T-helper 17 cell (primary cell): Measurements from ENCODE around the gene SPARC. TPM values are rescaled to one million over a fixed set of nuclear protein-coding genes. Genes with fewer than 3 reads are reported as not detected.
A peak's percentile ranks its signal among the peaks of the same experiment; 100 is the strongest.

ENCODE experiments used
- ATAC-seq: fragments of 150-1000 bp; cut with Tn5 transposase; 2 replicates; pipeline ENCODE4 v1.10.0; 2021; ENCODE audit warnings: mild to moderate bottlenecking, moderate library complexity
- DNase-seq, 3 donors: peaks; one replicate each; pipeline versions ENCODE4 v3.0.0 to v3.0.0-alpha.2; 2020 to 2021
- H3K9me3 ChIP-seq: one replicate; pipeline ENCODE4 v1.7.0; 2013; ENCODE audit warnings: low read length, mild to moderate bottlenecking; ENCODE audit not compliant: control insufficient read depth, poor library complexity, severe bottlenecking
- H3K27ac Mint-ChIP-seq: one replicate; pipeline ENCODE4 v1.8.0; 2022; ENCODE audit warnings: mild to moderate bottlenecking, moderate library complexity, mixed read lengths
- H3K27me3 Mint-ChIP-seq: one replicate; pipeline ENCODE4 v1.8.0; 2022; ENCODE audit warnings: mixed read lengths
- H3K36me3 Mint-ChIP-seq: one replicate; pipeline ENCODE4 v1.8.0; 2022; ENCODE audit warnings: low read depth, mixed read lengths
- H3K4me1 Mint-ChIP-seq: one replicate; pipeline ENCODE4 v1.8.0; 2022; ENCODE audit warnings: mild to moderate bottlenecking, mixed read lengths
- H3K4me3 Mint-ChIP-seq: one replicate; pipeline ENCODE4 v1.8.0; 2022; ENCODE audit warnings: mild to moderate bottlenecking, moderate library complexity, mixed read lengths
- total RNA-seq, 4 donors: library from RNA in 2 of 4; stranded (reverse) in 2 of 4; gene quantifications; one replicate each; pipeline ENCODE4 v1.2.3 and lab custom pipeline; 2022 to 2026

Gene SPARC
- total RNA-seq, 2 donors from 2014 or later = 12.5 to 494 TPM

GRCh38 chr5:151657114-151657513, 29.6 kb downstream of the SPARC start:
- H3K9me3 ChIP-seq = no peaks in the 10 kb centered on the region
- Mint-ChIP-seq H3K27me3 (peaks cover 52% of the 10 kb centered on the region), H3K27ac (no peak overlapping the region), H3K4me3 (no peak overlapping the region), H3K36me3 (peaks cover 2% of the 10 kb centered on the region), H3K4me1 (peaks cover 2% of the 10 kb centered on the region)
- no peak for DNase-seq
- no peak for ATAC-seq

- Mint-ChIP-seq H3K27ac (no peak overlapping the region), H3K36me3 (peaks cover 2% of the 10 kb centered on the region), H3K4me3 (no peak overlapping the region), H3K27me3 (peaks cover 51% of the 10 kb centered on the region), H3K4me1 (peaks cover 4% of the 10 kb centered on the region)
- no peak for DNase-seq
- no peak for ATAC-seq
- H3K9me3 ChIP-seq = no peaks in the 10 kb centered on the region
These were observed 30.4 kb downstream of the SPARC start for GRCh38 chr5:151656311-151656710.

GRCh38 chr5:151651997-151652645, 34.6 kb downstream of the SPARC start:
- DNase-seq (peak; percentile 37 to 56 (median 54)), ATAC-seq (peak; percentile 95)
- H3K9me3 ChIP-seq = no peaks in the 10 kb centered on the region
- no peak overlapping the region for H3K4me3 Mint-ChIP-seq
- H3K27me3 Mint-ChIP-seq = peaks cover 31% of the 10 kb centered on the region
- H3K27ac Mint-ChIP-seq = no peak overlapping the region
- H3K36me3 Mint-ChIP-seq = peaks cover 2% of the 10 kb centered on the region
- peaks cover 2% of the 10 kb centered on the region for H3K4me1 Mint-ChIP-seq

- H3K9me3 ChIP-seq = no peaks in the 10 kb centered on the region
- Mint-ChIP-seq H3K27ac (no peak overlapping the region), H3K36me3 (peaks cover 2% of the 10 kb centered on the region), H3K4me1 (peaks cover 2% of the 10 kb centered on the region), H3K4me3 (no peak overlapping the region), H3K27me3 (peaks cover 26% of the 10 kb centered on the region)
- no peak for DNase-seq
- no peak for ATAC-seq
These were observed 37.7 kb downstream of the SPARC start for GRCh38 chr5:151648988-151649387.

GRCh38 chr5:151648089-151648488, 38.6 kb downstream of the SPARC start:
- peaks cover 2% of the 10 kb centered on the region for H3K4me1 Mint-ChIP-seq
- no peaks in the 10 kb centered on the region for H3K9me3 ChIP-seq
- H3K4me3 Mint-ChIP-seq = no peak overlapping the region
- no peak for DNase-seq
- H3K27ac Mint-ChIP-seq = no peak overlapping the region
- H3K36me3 Mint-ChIP-seq = peaks cover under 1% of the 10 kb centered on the region
- ATAC-seq = no peak
- H3K27me3 Mint-ChIP-seq = peaks cover 22% of the 10 kb centered on the region

GRCh38 chr5:151647320-151647861, 39.3 kb downstream of the SPARC start:
- Mint-ChIP-seq H3K4me1 (peaks cover 2% of the 10 kb centered on the region), H3K4me3 (no peak overlapping the region), H3K36me3 (no peaks in the 10 kb centered on the region), H3K27ac (no peak overlapping the region), H3K27me3 (peaks cover 21% of the 10 kb centered on the region)
- DNase-seq (no peak), ATAC-seq (no peak)
- no peaks in the 10 kb centered on the region for H3K9me3 ChIP-seq

- no peaks in the 10 kb centered on the region for H3K36me3 Mint-ChIP-seq
- peaks cover 25% of the 10 kb centered on the region for H3K27me3 Mint-ChIP-seq
- H3K9me3 ChIP-seq = no peaks in the 10 kb centered on the region
- ATAC-seq (no peak), DNase-seq (no peak)
- no peak overlapping the region for H3K4me3 Mint-ChIP-seq
- no peaks in the 10 kb centered on the region for H3K4me1 Mint-ChIP-seq
- no peak overlapping the region for H3K27ac Mint-ChIP-seq
These were observed 40.4 kb downstream of the SPARC start for GRCh38 chr5:151646334-151646733.

- Mint-ChIP-seq H3K27ac (no peak overlapping the region), H3K4me3 (no peak overlapping the region), H3K36me3 (no peaks in the 10 kb centered on the region), H3K4me1 (peaks cover 6% of the 10 kb centered on the region), H3K27me3 (peaks cover 25% of the 10 kb centered on the region)
- DNase-seq (no peak), ATAC-seq (no peak)
- no peaks in the 10 kb centered on the region for H3K9me3 ChIP-seq
These were observed 43.3 kb downstream of the SPARC start for GRCh38 chr5:151643388-151643787.

- H3K9me3 ChIP-seq = no peaks in the 10 kb centered on the region
- no peaks in the 10 kb centered on the region for H3K36me3 Mint-ChIP-seq
- H3K4me1 Mint-ChIP-seq = peaks cover 6% of the 10 kb centered on the region
- no peak overlapping the region for H3K27ac Mint-ChIP-seq
- no peak overlapping the region for H3K4me3 Mint-ChIP-seq
- no peak for ATAC-seq
- DNase-seq = no peak
- peaks cover 25% of the 10 kb centered on the region for H3K27me3 Mint-ChIP-seq
These were observed 44.1 kb downstream of the SPARC start for GRCh38 chr5:151642472-151643140.

- DNase-seq (no peak), ATAC-seq (no peak)
- no peaks in the 10 kb centered on the region for H3K9me3 ChIP-seq
- H3K4me3 Mint-ChIP-seq = no peak overlapping the region
- no peaks in the 10 kb centered on the region for H3K36me3 Mint-ChIP-seq
- H3K27ac Mint-ChIP-seq = no peak overlapping the region
- peaks cover 20% of the 10 kb centered on the region for H3K27me3 Mint-ChIP-seq
- H3K4me1 Mint-ChIP-seq = peaks cover 6% of the 10 kb centered on the region
These were observed 48.1 kb downstream of the SPARC start for GRCh38 chr5:151638619-151639018.

- H3K36me3 Mint-ChIP-seq = no peaks in the 10 kb centered on the region
- H3K4me3 Mint-ChIP-seq = no peak overlapping the region
- DNase-seq (no peak), ATAC-seq (no peak)
- no peaks in the 10 kb centered on the region for H3K9me3 ChIP-seq
- peaks cover 20% of the 10 kb centered on the region for H3K27me3 Mint-ChIP-seq
- H3K27ac Mint-ChIP-seq = no peak overlapping the region
- peaks cover 6% of the 10 kb centered on the region for H3K4me1 Mint-ChIP-seq
These were observed 49.0 kb downstream of the SPARC start for GRCh38 chr5:151637676-151638075.

GRCh38 chr5:151633892-151634291, 52.8 kb downstream of the SPARC start:
- H3K9me3 ChIP-seq = no peaks in the 10 kb centered on the region
- Mint-ChIP-seq H3K27me3 (peaks cover 47% of the 10 kb centered on the region), H3K4me3 (no peak overlapping the region), H3K4me1 (peaks cover 3% of the 10 kb centered on the region), H3K27ac (no peak overlapping the region), H3K36me3 (peaks cover 3% of the 10 kb centered on the region)
- DNase-seq = no peak
- no peak for ATAC-seq

- Mint-ChIP-seq H3K4me3 (no peak overlapping the region), H3K4me1 (no peaks in the 10 kb centered on the region), H3K27me3 (peaks cover 52% of the 10 kb centered on the region), H3K36me3 (peaks cover 3% of the 10 kb centered on the region), H3K27ac (no peak overlapping the region)
- H3K9me3 ChIP-seq = no peaks in the 10 kb centered on the region
- ATAC-seq (no peak), DNase-seq (no peak)
These were observed 53.8 kb downstream of the SPARC start for GRCh38 chr5:151632941-151633340.

- ATAC-seq (no peak), DNase-seq (no peak)
- peaks cover 3% of the 10 kb centered on the region for H3K36me3 Mint-ChIP-seq
- no peak overlapping the region for H3K4me3 Mint-ChIP-seq
- H3K9me3 ChIP-seq = no peaks in the 10 kb centered on the region
- H3K4me1 Mint-ChIP-seq = no peaks in the 10 kb centered on the region
- H3K27ac Mint-ChIP-seq = no peak overlapping the region
- peaks cover 52% of the 10 kb centered on the region for H3K27me3 Mint-ChIP-seq
These were observed 54.2 kb downstream of the SPARC start for GRCh38 chr5:151632524-151632923.
